Keratinocyte (primary cell): Measurements from ENCODE around the gene RING1. TPM values are rescaled to one million over a fixed set of nuclear protein-coding genes. Genes with fewer than 3 reads are reported as not detected.

Experiments used
- DNase-seq: peaks from one replicate; pipeline ENCODE4 v3.0.0-alpha.2; 2011; ENCODE audit warnings: low read depth, missing footprints, low spot score
- FAIRE-seq: peaks from 2 replicates; lab custom pipeline; 2011; peaks lifted over from hg19 to GRCh38; lab: Jason Lieb, UNC
- H2AFZ ChIP-seq: 2 replicates; pipeline ENCODE4 v1.6.0; 2012; ENCODE audit warnings: low read length, control low read depth, inconsistent platforms; ENCODE audit not compliant: control insufficient read depth
- H3K27ac ChIP-seq: 2 replicates; pipeline ENCODE4 v1.5.1; 2011; ENCODE audit warnings: low read length; ENCODE audit not compliant: control insufficient read depth, insufficient read depth
- H3K27me3 ChIP-seq: 3 replicates; pipeline ENCODE4 v1.6.0; 2011; ENCODE audit warnings: low read length; ENCODE audit not compliant: control insufficient read depth, insufficient read depth; ENCODE audit errors: extremely low read depth
- H3K36me3 ChIP-seq, 2 experiments: 2 replicates in 1 of 2; 3 replicates in 1 of 2; pipeline ENCODE4 v1.5.1; 2011; ENCODE audit warnings: low read length in 2 of 2, mild to moderate bottlenecking in 1 of 2; ENCODE audit not compliant: control insufficient read depth in 2 of 2, insufficient read depth in 2 of 2; ENCODE audit errors: extremely low read depth in 1 of 2
- H3K4me1 ChIP-seq: 3 replicates; pipeline ENCODE4 v1.5.1; 2011; ENCODE audit warnings: low read length; ENCODE audit not compliant: control insufficient read depth, insufficient read depth; ENCODE audit errors: extremely low read depth
- H3K4me2 ChIP-seq: 3 replicates; pipeline ENCODE4 v1.6.0; 2011; ENCODE audit warnings: low read depth, low read length; ENCODE audit not compliant: control insufficient read depth, insufficient read depth; ENCODE audit errors: extremely low read depth
- H3K4me3 ChIP-seq, 3 experiments: fragments of 200-600 bp in 1 of 3; sonication (generic) in 1 of 3; 2 replicates in 2 of 3; 3 replicates in 1 of 3; pipeline ENCODE4 v1.5.1; 2011 to 2016; ENCODE audit warnings: low read length in 3 of 3, mild to moderate bottlenecking in 3 of 3, control low read depth in 2 of 3, inconsistent platforms in 1 of 3, low read depth in 1 of 3, mixed read lengths in 1 of 3, mixed run types in 1 of 3, moderate library complexity in 1 of 3; ENCODE audit not compliant: control insufficient read depth in 2 of 3, insufficient read depth in 2 of 3; ENCODE audit errors: extremely low read depth in 1 of 3
- H3K79me2 ChIP-seq: 2 replicates; pipeline ENCODE4 v1.6.0; 2012; ENCODE audit warnings: low read length; ENCODE audit not compliant: control insufficient read depth, insufficient read depth
- H3K9ac ChIP-seq: 3 replicates; pipeline ENCODE4 v1.6.0; 2011; ENCODE audit warnings: low read length; ENCODE audit not compliant: control insufficient read depth, insufficient read depth; ENCODE audit errors: extremely low read depth
- H3K9me1 ChIP-seq: 3 replicates; pipeline ENCODE4 v1.6.0; 2011; ENCODE audit warnings: low read length; ENCODE audit not compliant: control insufficient read depth, insufficient read depth; ENCODE audit errors: extremely low read depth
- H3K9me3 ChIP-seq: 2 replicates; pipeline ENCODE4 v1.5.1; 2012; ENCODE audit warnings: low read depth, low read length; ENCODE audit not compliant: control insufficient read depth
- H4K20me1 ChIP-seq: 3 replicates; pipeline ENCODE4 v1.6.0; 2011; ENCODE audit warnings: low read length; ENCODE audit not compliant: control insufficient read depth, insufficient read depth; ENCODE audit errors: extremely low read depth
- EZH2 ChIP-seq: IDR thresholded peaks from one replicate; pipeline ENCODE4 v1.6.1; 2012; ENCODE audit warnings: inconsistent platforms, mild to moderate bottlenecking, low read length, moderate library complexity
- dilution Hi-C: fragments of 300-500 bp; cut with MboI; formaldehyde crosslinking; loops from one replicate; pipeline ENCODE4 v1.7.0; 2020; ENCODE audit warnings: low sequenced_read_pairs; ENCODE audit not compliant: extremely low pct_ligation_motif_present
- polyA plus RNA-seq, 5 experiments: library from polyadenylated mRNA; depleted of rRNA in 3 of 5; stranded (reverse) in 3 of 5; stranded (forward) in 1 of 5; unstranded in 1 of 5; fragments of >200 nt; gene quantifications; 1 replicate in 1 of 5; 2 replicates in 3 of 5; 3 replicates in 1 of 5; pipeline versions ENCODE4 v1.2.1 to v1.2.3, GENCODE V29; 2011 to 2012; ENCODE audit warnings: missing spikeins in 2 of 5, low read depth in 1 of 5, low replicate concordance in 1 of 5
- TF ChIP-seq, protein P1 (sequence below), 3 experiments: IDR thresholded peaks in 1 of 3; conservative IDR thresholded peaks in 1 of 3; optimal IDR thresholded peaks in 1 of 3; 2 replicates in 2 of 3; 3 replicates in 1 of 3; pipeline versions ENCODE3 to v1.5.1; 2011; ENCODE audit warnings: low read length in 3 of 3, mild to moderate bottlenecking in 3 of 3, moderate library complexity in 2 of 3, control low read depth in 1 of 3, inconsistent platforms in 1 of 3; ENCODE audit not compliant: insufficient read depth in 2 of 3; ENCODE audit errors: extremely low read depth in 1 of 3

Gene RING1
- polyA plus RNA-seq, 1 donor (not counting 4 experiments of a cell fraction or from before 2014, with no cell fraction given), result 23.0 TPM

DNA sequence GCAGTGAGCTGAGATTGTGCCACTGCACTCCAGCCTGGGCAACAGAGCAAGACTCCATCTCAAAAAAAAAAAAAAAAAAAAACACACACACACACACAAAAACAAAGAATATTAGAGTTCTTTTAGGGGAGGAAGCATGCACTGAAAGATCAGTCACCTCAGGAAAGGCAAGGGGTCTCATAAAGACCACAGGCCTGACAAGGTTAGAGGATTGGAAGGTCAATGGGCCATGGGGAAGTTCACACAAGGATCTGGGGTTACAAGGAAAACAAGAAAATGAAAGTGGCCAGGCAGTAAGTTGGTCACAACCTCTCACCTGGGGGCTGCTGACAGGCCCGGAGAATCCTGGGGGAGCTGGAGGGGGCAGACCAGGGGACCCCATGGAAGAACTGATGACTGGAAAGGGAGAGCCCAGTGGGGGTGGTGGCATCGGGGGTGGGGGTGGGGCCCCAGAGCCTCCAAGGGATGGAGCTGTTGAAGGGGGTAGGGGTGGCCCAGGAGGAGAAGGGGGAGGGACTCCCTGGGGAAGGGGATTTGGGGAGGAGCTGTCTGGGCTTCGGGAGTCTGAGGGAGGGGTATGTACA is 9.4 kb upstream of the RING1 start:
- DNase-seq (no peak), FAIRE-seq (no peak)
- peaks cover 28 to 37% of the 10 kb centered on the region in 2 experiments for H3K36me3 ChIP-seq
- peak overlapping the region; percentile 85 to 99 (median 88) for H3K4me3 ChIP-seq
- H3K27ac ChIP-seq, result no peak overlapping the region
- H3K4me1 ChIP-seq, result peaks cover 21% of the 10 kb centered on the region
- dilution Hi-C loops, result no loop called here
- no peak overlapping the region for H2AFZ ChIP-seq
- H3K79me2 ChIP-seq, result peaks cover 38% of the 10 kb centered on the region
- H3K9me1 ChIP-seq, result peaks cover 6% of the 10 kb centered on the region
- H3K9me3 ChIP-seq, result no peaks in the 10 kb centered on the region
- H3K27me3 ChIP-seq, result no peaks in the 10 kb centered on the region
- H3K9ac ChIP-seq, result peak overlapping the region; percentile 95
- H3K4me2 ChIP-seq, result peak overlapping the region; percentile 98
- TF ChIP-seq, protein P1, sequence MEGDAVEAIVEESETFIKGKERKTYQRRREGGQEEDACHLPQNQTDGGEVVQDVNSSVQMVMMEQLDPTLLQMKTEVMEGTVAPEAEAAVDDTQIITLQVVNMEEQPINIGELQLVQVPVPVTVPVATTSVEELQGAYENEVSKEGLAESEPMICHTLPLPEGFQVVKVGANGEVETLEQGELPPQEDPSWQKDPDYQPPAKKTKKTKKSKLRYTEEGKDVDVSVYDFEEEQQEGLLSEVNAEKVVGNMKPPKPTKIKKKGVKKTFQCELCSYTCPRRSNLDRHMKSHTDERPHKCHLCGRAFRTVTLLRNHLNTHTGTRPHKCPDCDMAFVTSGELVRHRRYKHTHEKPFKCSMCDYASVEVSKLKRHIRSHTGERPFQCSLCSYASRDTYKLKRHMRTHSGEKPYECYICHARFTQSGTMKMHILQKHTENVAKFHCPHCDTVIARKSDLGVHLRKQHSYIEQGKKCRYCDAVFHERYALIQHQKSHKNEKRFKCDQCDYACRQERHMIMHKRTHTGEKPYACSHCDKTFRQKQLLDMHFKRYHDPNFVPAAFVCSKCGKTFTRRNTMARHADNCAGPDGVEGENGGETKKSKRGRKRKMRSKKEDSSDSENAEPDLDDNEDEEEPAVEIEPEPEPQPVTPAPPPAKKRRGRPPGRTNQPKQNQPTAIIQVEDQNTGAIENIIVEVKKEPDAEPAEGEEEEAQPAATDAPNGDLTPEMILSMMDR (optimal IDR thresholded peaks at IDR 0.05 in 1 of 3, IDR thresholded peaks at IDR 0.05 in 1 of 3, conservative IDR thresholded peaks at IDR 0.05 in 1 of 3; ENCODE audit: extremely low read depth in 1 of 3, insufficient read depth in 2 of 3, low read length in 3 of 3), result no peak
- H4K20me1 ChIP-seq, result peaks cover 3% of the 10 kb centered on the region

DNA sequence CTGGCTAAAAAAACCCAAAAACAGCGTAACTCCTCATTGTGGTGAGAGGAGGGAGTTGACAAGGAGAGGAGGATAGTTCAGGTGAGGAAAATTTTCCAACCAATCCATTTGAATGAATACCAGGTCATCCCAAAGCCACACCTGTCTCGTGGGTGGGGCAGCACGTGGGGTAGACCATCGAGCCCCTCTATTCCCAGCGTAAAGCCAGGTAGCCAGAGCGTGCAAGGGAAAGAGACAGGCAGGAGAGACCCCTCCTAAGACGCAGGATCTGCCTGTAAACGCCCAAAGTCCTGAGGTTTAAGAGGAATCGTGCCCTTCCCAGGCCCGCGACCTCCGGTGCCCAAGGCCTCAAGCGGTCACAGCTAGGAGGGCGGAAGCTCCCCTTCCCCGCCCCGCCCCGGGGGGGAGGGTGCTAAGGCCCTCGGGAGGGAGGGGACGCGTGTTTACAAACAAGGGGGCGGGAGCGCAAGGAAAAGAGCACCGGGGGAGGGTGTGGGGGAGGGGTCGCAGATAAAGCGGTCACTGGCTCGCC is 8.5 kb upstream of the RING1 start:
- no peaks in the 10 kb centered on the region for H3K27me3 ChIP-seq
- peak overlapping the region; percentile 98 for H3K4me2 ChIP-seq
- dilution Hi-C loops, result no loop called here
- H2AFZ ChIP-seq, result peak overlapping the region; percentile 76
- no peaks in the 10 kb centered on the region for H3K9me3 ChIP-seq
- H3K9me1 ChIP-seq, result peaks cover 7% of the 10 kb centered on the region
- peaks cover 25% of the 10 kb centered on the region for H3K4me1 ChIP-seq
- H3K36me3 ChIP-seq, result peaks cover 27 to 39% of the 10 kb centered on the region in 2 experiments
- H3K79me2 ChIP-seq, result peaks cover 38% of the 10 kb centered on the region
- peak overlapping the region; percentile 85 to 99 (median 88) for H3K4me3 ChIP-seq
- H3K27ac ChIP-seq, result peak overlapping the region; percentile 99
- peaks cover 3% of the 10 kb centered on the region for H4K20me1 ChIP-seq
- TF ChIP-seq, protein P1 (optimal IDR thresholded peaks at IDR 0.05 in 1 of 3, IDR thresholded peaks at IDR 0.05 in 1 of 3, conservative IDR thresholded peaks at IDR 0.05 in 1 of 3; ENCODE audit: extremely low read depth in 1 of 3, insufficient read depth in 2 of 3, low read length in 3 of 3), result no peak
- TF ChIP-seq EZH2, result no peak
- peak overlapping the region; percentile 95 for H3K9ac ChIP-seq
- DNase-seq, result no peak
- FAIRE-seq, result no peak
